CD4-positive, CD25-positive, alpha-beta regulatory T cell (primary cell): ENCODE measurements around the gene TMEM39B. TPM values are rescaled to one million over a fixed set of nuclear protein-coding genes. Genes with fewer than 3 reads are reported as not detected.
"Not testable (repeated sequence)": the region's sequence is repeated elsewhere in the genome, so short reads cannot be mapped to it uniquely, and the experiment has no call there.

ENCODE experiments used
- ATAC-seq, 2 donors: fragments of 150-1000 bp; cut with Tn5 transposase; one replicate each; pipeline ENCODE4 v1.10.0; 2021; ENCODE audit warnings: low read depth in 2 of 2, moderate number of reproducible peaks in 2 of 2, moderate library complexity in 1 of 2
- DNase-seq, 3 donors: peaks; one replicate each; pipeline versions ENCODE4 v3.0.0 to v3.0.0-alpha.2; 2012 to 2022; ENCODE audit warnings: mixed read lengths in 1 of 3
- H3K27ac ChIP-seq: one replicate; pipeline ENCODE4 v1.7.0; 2013; ENCODE audit warnings: mild to moderate bottlenecking, low read length; ENCODE audit not compliant: insufficient read depth, poor library complexity, severe bottlenecking
- H3K27me3 ChIP-seq: one replicate; pipeline ENCODE4 v1.7.0; 2013; ENCODE audit warnings: low read length; ENCODE audit not compliant: control insufficient read depth, insufficient read depth
- H3K36me3 ChIP-seq: one replicate; pipeline ENCODE4 v1.7.0; 2013; ENCODE audit warnings: mild to moderate bottlenecking, low read length, moderate library complexity; ENCODE audit not compliant: control insufficient read depth, insufficient read depth
- H3K4me1 ChIP-seq: 2 replicates; pipeline ENCODE4 v1.7.0; 2013; ENCODE audit warnings: mild to moderate bottlenecking, low read length; ENCODE audit not compliant: insufficient read depth, control insufficient read depth, poor library complexity, severe bottlenecking
- H3K4me3 ChIP-seq: one replicate; pipeline ENCODE4 v1.7.0; 2013; ENCODE audit warnings: low read depth, mild to moderate bottlenecking, low read length, moderate library complexity
- H3K9me3 ChIP-seq, 2 experiments: 1 replicate in 1 of 2; 2 replicates in 1 of 2; pipeline ENCODE4 v1.7.0; 2013; ENCODE audit warnings: low read length in 2 of 2, mild to moderate bottlenecking in 1 of 2, moderate library complexity in 1 of 2; ENCODE audit not compliant: control insufficient read depth in 2 of 2
- H3K27ac Mint-ChIP-seq, 3 donors: one replicate each; pipeline ENCODE4 v1.8.0; 2020 to 2022; ENCODE audit warnings: mild to moderate bottlenecking in 3 of 3, mixed read lengths in 3 of 3, moderate library complexity in 2 of 3
- H3K27me3 Mint-ChIP-seq: one replicate; pipeline ENCODE4 v1.8.0; 2022; ENCODE audit warnings: mild to moderate bottlenecking, mixed read lengths
- H3K36me3 Mint-ChIP-seq: one replicate; pipeline ENCODE4 v1.8.0; 2020; ENCODE audit warnings: mixed read lengths
- H3K4me1 Mint-ChIP-seq, 4 donors: one replicate each; pipeline ENCODE4 v1.8.0; 2020 to 2022; ENCODE audit warnings: mixed read lengths in 4 of 4, mild to moderate bottlenecking in 1 of 4
- H3K4me3 Mint-ChIP-seq, 4 donors: one replicate each; pipeline ENCODE4 v1.8.0; 2020 to 2022; ENCODE audit warnings: mild to moderate bottlenecking in 4 of 4, mixed read lengths in 4 of 4, moderate library complexity in 3 of 4
- H3K9me3 Mint-ChIP-seq, 7 donors: one replicate each; pipeline ENCODE4 v1.8.0; 2020 to 2022; ENCODE audit warnings: mixed read lengths in 7 of 7, mild to moderate bottlenecking in 3 of 7, moderate library complexity in 2 of 7
- polyA plus RNA-seq, 4 donors: library from polyadenylated mRNA; unstranded; fragments of 300-500 nt; fragmentation: Illumina TruSeq; gene quantifications; one replicate each; pipeline ENCODE4 v1.2.3, GENCODE V29; 2021
- total RNA-seq: library from RNA; stranded (reverse); gene quantifications from one replicate; pipeline ENCODE4 v1.2.3, GENCODE V29; 2022

TMEM39B gene
- total and polyA plus RNA-seq, 5 donors from 2014 or later, result 2.3 to 13.1 (median 2.8) TPM

DNA sequence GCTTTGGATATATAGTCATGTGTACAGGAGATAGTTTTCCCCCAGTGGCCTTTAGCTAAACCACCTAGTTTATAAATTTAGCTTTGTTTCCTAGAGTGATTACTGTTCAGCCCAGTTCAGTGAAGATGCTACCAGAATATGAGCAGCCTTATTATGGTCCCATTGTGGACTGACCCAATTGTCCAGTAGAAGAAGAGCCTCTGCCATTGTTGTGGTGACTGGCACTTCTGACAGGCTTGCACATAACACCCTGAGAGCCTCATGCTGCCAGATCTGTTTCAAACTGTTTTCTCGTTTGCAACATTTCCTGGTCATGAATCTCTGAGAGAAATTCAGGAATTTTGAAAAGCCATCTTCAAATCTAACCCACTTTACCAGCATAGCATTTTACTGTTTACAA lies 55.7 kb downstream of the TMEM39B start:
- H3K36me3 Mint-ChIP-seq, result peaks cover 4% of the 10 kb centered on the region
- no peaks in the 10 kb centered on the region for H3K27me3 Mint-ChIP-seq
- no peaks in the 10 kb centered on the region for H3K27me3 ChIP-seq
- ATAC-seq (no peak), DNase-seq (no peak)
- H3K4me1 ChIP-seq, result no peaks in the 10 kb centered on the region
- peaks cover 26 to 52% (median 30%) of the 10 kb centered on the region in 4 donors for H3K4me1 Mint-ChIP-seq
- H3K4me3 ChIP-seq, result no peak overlapping the region
- peak overlapping the region in 1 of 4 donors; percentile 3 for H3K4me3 Mint-ChIP-seq
- peaks cover 11% of the 10 kb centered on the region for H3K36me3 ChIP-seq
- no peaks in the 10 kb centered on the region for H3K9me3 Mint-ChIP-seq
- no peak overlapping the region for H3K27ac ChIP-seq
- H3K27ac Mint-ChIP-seq, result no peak overlapping the region
- no peaks in the 10 kb centered on the region for H3K9me3 ChIP-seq

GRCh38 chr1:32128964-32129363 lies 56.2 kb downstream of the TMEM39B start:
- ATAC-seq (no peak), DNase-seq (no peak)
- H3K27me3 Mint-ChIP-seq, result no peaks in the 10 kb centered on the region
- H3K4me1 ChIP-seq, result no peaks in the 10 kb centered on the region
- H3K4me1 Mint-ChIP-seq, result peaks cover 26 to 53% (median 30%) of the 10 kb centered on the region in 4 donors
- H3K4me3 ChIP-seq, result no peak overlapping the region
- no peaks in the 10 kb centered on the region for H3K27me3 ChIP-seq
- no peaks in the 10 kb centered on the region for H3K9me3 Mint-ChIP-seq
- peak overlapping the region in 2 of 3 donors; percentile 11 to 26 for H3K27ac Mint-ChIP-seq
- no peaks in the 10 kb centered on the region for H3K9me3 ChIP-seq
- H3K36me3 Mint-ChIP-seq, result peaks cover 4% of the 10 kb centered on the region
- peaks cover 11% of the 10 kb centered on the region for H3K36me3 ChIP-seq
- H3K27ac ChIP-seq, result no peak overlapping the region
- H3K4me3 Mint-ChIP-seq, result no peak overlapping the region

DNA sequence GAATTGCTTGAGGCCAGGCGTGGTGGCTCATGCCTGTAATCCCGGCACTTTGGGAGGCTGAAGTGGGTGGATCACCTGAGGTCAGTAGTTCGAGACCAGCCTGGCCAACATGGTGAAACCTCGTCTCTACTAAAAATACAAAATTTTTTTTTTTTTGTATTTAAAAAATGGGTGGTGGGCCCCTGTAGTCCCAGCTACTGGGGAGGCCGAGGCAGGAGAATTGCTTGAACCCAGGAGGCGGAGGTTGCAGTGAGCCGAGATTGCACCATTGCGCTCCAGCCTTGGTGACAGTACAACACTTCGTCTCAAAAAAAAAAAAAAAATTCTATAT lies 61.2 kb downstream of the TMEM39B start:
- H3K9me3 Mint-ChIP-seq, H3K27ac ChIP-seq, H3K27me3 ChIP-seq, H3K4me3 Mint-ChIP-seq, H3K27ac Mint-ChIP-seq, ATAC-seq, H3K27me3 Mint-ChIP-seq, DNase-seq, H3K9me3 ChIP-seq, H3K4me3 ChIP-seq, H3K4me1 ChIP-seq: not testable (repeated sequence)
- Mint-ChIP-seq H3K4me1 (peaks cover 13 to 47% (median 24%) of the 10 kb centered on the region in 4 donors), H3K36me3 (peaks cover 14% of the 10 kb centered on the region)
- H3K36me3 ChIP-seq, result peaks cover 11% of the 10 kb centered on the region

GRCh38 chr1:32137111-32137510 lies 64.4 kb downstream of the TMEM39B start:
- no peak overlapping the region for H3K4me3 Mint-ChIP-seq
- Histone ChIP-seq H3K36me3 (no peaks in the 10 kb centered on the region), H3K4me1 (no peaks in the 10 kb centered on the region), H3K27ac (no peak overlapping the region), H3K9me3 (no peaks in the 10 kb centered on the region), H3K27me3 (no peaks in the 10 kb centered on the region), H3K4me3 (no peak overlapping the region)
- H3K27me3 Mint-ChIP-seq, result no peaks in the 10 kb centered on the region
- H3K9me3 Mint-ChIP-seq, result no peaks in the 10 kb centered on the region
- ATAC-seq (no peak), DNase-seq (no peak)
- H3K27ac Mint-ChIP-seq, result peak overlapping the region in 1 of 3 donors; percentile 56
- peaks cover 26 to 61% (median 32%) of the 10 kb centered on the region in 4 donors for H3K4me1 Mint-ChIP-seq
- peaks cover 13% of the 10 kb centered on the region for H3K36me3 Mint-ChIP-seq

- Mint-ChIP-seq H3K4me3 (no peak overlapping the region), H3K9me3 (no peaks in the 10 kb centered on the region), H3K27me3 (no peaks in the 10 kb centered on the region), H3K27ac (peak overlapping the region in 2 of 3 donors; percentile 44 to 64), H3K4me1 (peaks cover 38 to 70% (median 41%) of the 10 kb centered on the region in 4 donors), H3K36me3 (peaks cover 13% of the 10 kb centered on the region)
- no peaks in the 10 kb centered on the region for H3K27me3 ChIP-seq
- no peak overlapping the region for H3K4me3 ChIP-seq
- H3K9me3 ChIP-seq, result no peaks in the 10 kb centered on the region
- ATAC-seq (no peak), DNase-seq (no peak)
- H3K4me1 ChIP-seq, result peaks cover 3% of the 10 kb centered on the region
- H3K27ac ChIP-seq, result no peak overlapping the region
- H3K36me3 ChIP-seq, result no peaks in the 10 kb centered on the region
Observed at GRCh38 chr1:32138965-32139364, 66.2 kb downstream of the TMEM39B start.

DNA sequence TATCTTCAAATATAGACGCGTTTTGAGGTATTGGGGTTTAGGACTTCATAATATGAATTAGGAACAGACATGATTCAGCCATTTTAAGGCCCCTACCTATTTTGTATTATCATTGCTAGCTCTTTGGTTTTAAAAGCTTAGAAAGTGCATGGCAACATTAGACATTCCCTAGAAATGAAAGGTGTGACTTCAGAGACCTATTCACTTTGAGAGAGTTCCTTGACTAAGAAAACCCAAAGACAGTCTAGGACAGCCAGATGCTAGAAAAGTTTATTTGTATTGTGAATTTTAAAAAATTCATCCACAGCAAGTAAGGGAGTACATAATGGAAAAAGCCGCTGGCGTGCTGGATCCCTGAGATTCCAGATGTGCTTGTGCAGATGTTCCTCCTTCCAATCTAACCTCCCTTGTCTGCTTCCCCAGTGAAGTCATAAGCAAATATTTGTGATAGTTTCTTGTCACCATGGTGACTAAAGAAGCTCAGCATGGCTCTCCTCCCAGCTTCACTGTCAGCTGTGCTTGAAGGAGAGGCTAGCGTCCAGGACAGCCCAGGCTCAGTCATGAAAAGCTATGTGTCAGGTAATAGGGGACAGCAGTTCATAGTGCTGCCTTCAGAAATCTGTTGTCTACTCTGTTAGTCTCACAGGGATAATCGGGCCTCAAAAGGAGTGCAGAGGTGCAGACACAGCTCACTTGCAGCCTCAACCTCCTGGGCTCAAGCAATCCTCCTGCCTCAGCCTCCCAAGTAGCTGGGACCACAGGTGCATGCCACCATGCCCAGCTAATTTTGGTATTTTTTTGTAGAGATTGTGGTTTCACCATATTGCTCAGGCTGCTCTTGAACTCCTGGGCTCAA lies 69.9 kb downstream of the TMEM39B start:
- Histone ChIP-seq H3K36me3 (no peaks in the 10 kb centered on the region), H3K9me3 (peaks cover 0 to 5% of the 10 kb centered on the region in 2 experiments), H3K27ac (peak overlapping the region; percentile 10), H3K4me3 (no peak overlapping the region), H3K27me3 (no peaks in the 10 kb centered on the region), H3K4me1 (peaks cover 3% of the 10 kb centered on the region)
- peaks cover 15% of the 10 kb centered on the region for H3K36me3 Mint-ChIP-seq
- no peaks in the 10 kb centered on the region for H3K27me3 Mint-ChIP-seq
- ATAC-seq, result no peak
- peaks cover 0 to 3% (median 0%) of the 10 kb centered on the region in 7 donors for H3K9me3 Mint-ChIP-seq
- H3K27ac Mint-ChIP-seq, result peak overlapping the region; percentile 43 to 72 (median 52)
- H3K4me3 Mint-ChIP-seq, result no peak overlapping the region
- no peak for DNase-seq
- H3K4me1 Mint-ChIP-seq, result peaks cover 31 to 71% (median 49%) of the 10 kb centered on the region in 4 donors

GRCh38 chr1:32143302-32143695 lies 70.6 kb downstream of the TMEM39B start:
- H3K36me3 ChIP-seq, H3K9me3 Mint-ChIP-seq, DNase-seq, H3K4me3 Mint-ChIP-seq, H3K4me3 ChIP-seq, ATAC-seq, H3K4me1 ChIP-seq, H3K9me3 ChIP-seq, H3K27me3 Mint-ChIP-seq, H3K27me3 ChIP-seq: not testable (repeated sequence)
- Mint-ChIP-seq H3K27ac (peak overlapping the region in 1 of 3 donors; percentile 52), H3K36me3 (peaks cover 19% of the 10 kb centered on the region), H3K4me1 (peaks cover 31 to 70% (median 49%) of the 10 kb centered on the region in 4 donors)
- peak overlapping the region; percentile 10 for H3K27ac ChIP-seq

- ATAC-seq, result no peak
- Mint-ChIP-seq H3K36me3 (peaks cover 17% of the 10 kb centered on the region), H3K4me3 (peak overlapping the region in 1 of 4 donors; percentile 14), H3K9me3 (peaks cover 0 to 12% (median 0%) of the 10 kb centered on the region in 7 donors), H3K4me1 (peaks cover 25 to 65% (median 45%) of the 10 kb centered on the region in 4 donors), H3K27me3 (no peaks in the 10 kb centered on the region), H3K27ac (peak overlapping the region in 1 of 3 donors; percentile 5)
- no peak overlapping the region for H3K4me3 ChIP-seq
- H3K27ac ChIP-seq, result no peak overlapping the region
- H3K36me3 ChIP-seq, result peaks cover 3% of the 10 kb centered on the region
- peaks cover 3 to 10% of the 10 kb centered on the region in 2 experiments for H3K9me3 ChIP-seq
- H3K27me3 ChIP-seq, result no peaks in the 10 kb centered on the region
- DNase-seq, result no peak
- H3K4me1 ChIP-seq, result peaks cover 3% of the 10 kb centered on the region
Observed at GRCh38 chr1:32144033-32144432, 71.3 kb downstream of the TMEM39B start.
